ENCODE results near the gene ZNF302.
"Not testable (repeated sequence)": the region's sequence is repeated elsewhere in the genome, so short reads cannot be mapped to it uniquely, and the experiment has no call there.

The ZNF302 gene

GRCh38 chr19:34662919-34663318 is 14.6 kb upstream of the ZNF302 start:
- Mint-ChIP-seq H3K27me3 (ENCODE audit: low read depth, poor library complexity) (peaks cover 24% of the 10 kb centered on the region), H3K4me1 (no peaks in the 10 kb centered on the region), H3K27ac (no peak overlapping the region), H3K36me3 (ENCODE audit: low read depth) (no peaks in the 10 kb centered on the region), H3K9me3 (peaks cover 56% of the 10 kb centered on the region), H3K4me3 (no peak overlapping the region)
- DNase-seq: no peak
- TF ChIP-seq CTCF (IDR thresholded peaks at IDR 0.05): peak; percentile 19

- DNase-seq: no peak
- Mint-ChIP-seq H3K27me3 (ENCODE audit: low read depth, poor library complexity) (peaks cover 15% of the 10 kb centered on the region), H3K4me3 (no peak overlapping the region), H3K4me1 (no peaks in the 10 kb centered on the region), H3K36me3 (ENCODE audit: low read depth) (no peaks in the 10 kb centered on the region), H3K9me3 (peaks cover 45% of the 10 kb centered on the region), H3K27ac (no peak overlapping the region)
- no peak for TF ChIP-seq CTCF (IDR thresholded peaks at IDR 0.05)
Observed at GRCh38 chr19:34664168-34664567, 13.3 kb upstream of the ZNF302 start.

GRCh38 chr19:34664870-34665269 is 12.6 kb upstream of the ZNF302 start:
- H3K27ac Mint-ChIP-seq: no peak overlapping the region
- no peaks in the 10 kb centered on the region for H3K4me1 Mint-ChIP-seq
- TF ChIP-seq CTCF (IDR thresholded peaks at IDR 0.05): no peak
- peaks cover 14% of the 10 kb centered on the region for H3K27me3 Mint-ChIP-seq (ENCODE audit: low read depth, poor library complexity)
- no peak for DNase-seq
- H3K36me3 Mint-ChIP-seq (ENCODE audit: low read depth): no peaks in the 10 kb centered on the region
- no peak overlapping the region for H3K4me3 Mint-ChIP-seq
- H3K9me3 Mint-ChIP-seq: peaks cover 39% of the 10 kb centered on the region

GRCh38 chr19:34665275-34665674 is 12.2 kb upstream of the ZNF302 start:
- not testable (repeated sequence) for H3K4me3 Mint-ChIP-seq; DNase-seq; H3K4me1 Mint-ChIP-seq; H3K36me3 Mint-ChIP-seq (ENCODE audit: low read depth); H3K27ac Mint-ChIP-seq
- H3K9me3 Mint-ChIP-seq: peaks cover 36% of the 10 kb centered on the region
- H3K27me3 Mint-ChIP-seq (ENCODE audit: low read depth, poor library complexity): peaks cover 16% of the 10 kb centered on the region

GRCh38 chr19:34666200-34666957 is 11.1 kb upstream of the ZNF302 start:
- no peaks in the 10 kb centered on the region for H3K36me3 Mint-ChIP-seq (ENCODE audit: low read depth)
- H3K27ac Mint-ChIP-seq: no peak overlapping the region
- no peak for TF ChIP-seq CTCF (IDR thresholded peaks at IDR 0.05)
- peaks cover 26% of the 10 kb centered on the region for H3K9me3 Mint-ChIP-seq
- no peak overlapping the region for H3K4me3 Mint-ChIP-seq
- DNase-seq: no peak
- no peaks in the 10 kb centered on the region for H3K4me1 Mint-ChIP-seq
- peaks cover 24% of the 10 kb centered on the region for H3K27me3 Mint-ChIP-seq (ENCODE audit: low read depth, poor library complexity)

- DNase-seq: no peak
Observed at GRCh38 chr19:34666958-34667265, 10.6 kb upstream of the ZNF302 start.

More at GRCh38 chr19:34666958-34667265, 10.6 kb upstream of the ZNF302 start:
- Mint-ChIP-seq H3K9me3 (peaks cover 25% of the 10 kb centered on the region), H3K27ac (no peak overlapping the region), H3K4me1 (no peaks in the 10 kb centered on the region), H3K27me3 (ENCODE audit: low read depth, poor library complexity) (peaks cover 30% of the 10 kb centered on the region), H3K4me3 (no peak overlapping the region), H3K36me3 (ENCODE audit: low read depth) (no peaks in the 10 kb centered on the region)
- TF ChIP-seq CTCF (IDR thresholded peaks at IDR 0.05): no peak
